A549 (cell line): ENCODE measurements around the gene ZNF30. TPM values are rescaled to one million over a fixed set of nuclear protein-coding genes. Genes with fewer than 3 reads are reported as not detected.

Experiments
- ATAC-seq, 2 experiments: fragments of 200-7000 bp in 1 of 2; fragments of >200 bp in 1 of 2; cut with Nextera tagmentation in 1 of 2; cut with Tn5 transposase in 1 of 2; 3 replicates each; pipeline versions ENCODE4 v1.8.0 to v1.9.1; 2018 to 2020; ENCODE audit warnings: mild to moderate bottlenecking in 1 of 2, moderate library complexity in 1 of 2
- CTCF ChIA-PET: fragments of 300-600 bp; sonication (Branson Sonifier 250); formaldehyde crosslinking; extraction: SDS; loops from one replicate; lab custom pipeline; 2021; ENCODE audit warnings: antibody characterized with exemption, inconsistent platforms; lab: Yijun Ruan, JAX
- POLR2A ChIA-PET: fragments of 350-600 bp; formaldehyde crosslinking; extraction: SDS; loops from one replicate; lab custom pipeline; 2021; ENCODE audit warnings: antibody characterized with exemption, inconsistent platforms; lab: Yijun Ruan, JAX
- DNase-seq, 2 experiments: peaks; one replicate each; pipeline versions ENCODE4 v3.0.0 to v3.0.0-alpha.2; 2011 to 2016; ENCODE audit warnings: low read depth in 1 of 2, low spot score in 1 of 2
- FAIRE-seq: peaks from 2 replicates; lab custom pipeline; 2011; peaks lifted over from hg19 to GRCh38; lab: Jason Lieb, UNC
- H3K27ac ChIP-seq, 2 experiments: fragments of >200 bp; sonication (Bioruptor Twin); formaldehyde crosslinking; 3 replicates each; pipeline ENCODE4 v1.5.1; 2016 to 2017
- H3K4me1 ChIP-seq: fragments of >200 bp; sonication (Bioruptor Twin); formaldehyde crosslinking; 3 replicates; pipeline ENCODE4 v1.6.1; 2016
- H3K4me2 ChIP-seq: fragments of >200 bp; sonication (Bioruptor Twin); formaldehyde crosslinking; 3 replicates; pipeline ENCODE4 v1.6.1; 2016
- H3K4me3 ChIP-seq: fragments of >200 bp; sonication (Bioruptor Twin); formaldehyde crosslinking; 3 replicates; pipeline ENCODE4 v1.5.1; 2016
- H3K9me3 ChIP-seq: fragments of >200 bp; sonication (Bioruptor Twin); formaldehyde crosslinking; 3 replicates; pipeline ENCODE4 v1.6.1; 2016
- EP300 ChIP-seq, 2 experiments: fragments of >200 bp; sonication (Bioruptor Twin); formaldehyde crosslinking; IDR thresholded peaks; 2 replicates in 1 of 2; 3 replicates in 1 of 2; pipeline ENCODE4 v1.6.1; 2016 to 2017
- FOXS1 ChIP-seq: fragments of 250-450 bp; sonication (Bioruptor Pico); IDR thresholded peaks from 2 replicates; pipeline ENCODE4 v1.5.0; 2020; ENCODE audit warnings: mild to moderate bottlenecking, moderate library complexity
- GATA3 ChIP-seq: IDR thresholded peaks from 2 replicates; pipeline ENCODE4 v1.6.1; 2012; ENCODE audit warnings: borderline replicate concordance
- HOXB5 ChIP-seq: fragments of 250-450 bp; sonication (Bioruptor Pico); IDR thresholded peaks from 2 replicates; pipeline ENCODE4 v1.5.0; 2020; ENCODE audit warnings: mild to moderate bottlenecking, moderate library complexity
- KDM1A ChIP-seq: fragments of 200-600 bp; sonication (generic); IDR thresholded peaks from 2 replicates; pipeline ENCODE4 v1.6.1; 2016; ENCODE audit warnings: low read depth, mild to moderate bottlenecking
- MAFK ChIP-seq: fragments of 450-650 bp; IDR thresholded peaks from 2 replicates; pipeline ENCODE4 v1.6.1; 2014; ENCODE audit not compliant: partially characterized antibody
- NFE2L2 ChIP-seq: fragments of 150-350 bp; conservative IDR thresholded peaks from 2 replicates; pipeline ENCODE4 v1.6.1; 2014; ENCODE audit warnings: low read length
- NR3C1 ChIP-seq: fragments of >200 bp; sonication (Bioruptor Twin); formaldehyde crosslinking; IDR thresholded peaks from 3 replicates; pipeline ENCODE4 v1.6.1; 2017
- POLR2A ChIP-seq: IDR thresholded peaks from 2 replicates; pipeline ENCODE4 v1.6.1; 2012; ENCODE audit warnings: mild to moderate bottlenecking, low read length
- RCOR1 ChIP-seq: fragments of 150-350 bp; IDR thresholded peaks from 2 replicates; pipeline ENCODE4 v1.6.1; 2014; ENCODE audit warnings: antibody characterized with exemption, low read length, low read depth
- RNF2 ChIP-seq: fragments of 200-600 bp; sonication (generic); IDR thresholded peaks from 2 replicates; pipeline ENCODE4 v1.6.1; 2016; ENCODE audit warnings: low read depth, mild to moderate bottlenecking, antibody characterized with exemption, moderate library complexity, borderline replicate concordance
- SMC3 ChIP-seq: fragments of >200 bp; sonication (Bioruptor Twin); formaldehyde crosslinking; IDR thresholded peaks from 3 replicates; pipeline ENCODE4 v1.6.1; 2018; ENCODE audit warnings: inconsistent platforms
- ZC3H11A ChIP-seq: fragments of 450-650 bp; IDR thresholded peaks from 2 replicates; pipeline ENCODE4 v1.6.1; 2014; ENCODE audit warnings: antibody characterized with exemption, mild to moderate bottlenecking
- WGBS: methylation state at CpG from one replicate; pipeline ENCODE4 v1.1.6; 2017; ENCODE audit errors: missing lambda C conversion rate; 5-methylcytosine and 5-hydroxymethylcytosine counted together
- polyA plus RNA-seq, 4 experiments: library from polyadenylated mRNA; depleted of rRNA in 3 of 4; stranded (reverse); fragments of >200 nt; fragmentation: RNase III in 1 of 4; extraction: RNeasy Plus Mini Kit Qiagen cat#74134 plus additional on column Dnase treatment in 1 of 4; gene quantifications; 2 replicates in 3 of 4; 3 replicates in 1 of 4; pipeline ENCODE4 v1.2.3, GENCODE V29; 2011 to 2017
- TF ChIP-seq, protein P1 (sequence below): IDR thresholded peaks from 2 replicates; pipeline ENCODE4 v1.6.1; 2012; ENCODE audit warnings: low read depth, borderline replicate concordance
- TF ChIP-seq, protein P2 (sequence below): fragments of 450-650 bp; IDR thresholded peaks from 2 replicates; pipeline ENCODE4 v1.6.1; 2014; ENCODE audit warnings: antibody characterized with exemption

ZNF30 gene
- polyA plus RNA-seq, 2 of the 4 experiments (the other 2 are of a cell fraction) = 5.4 to 9.4 TPM

DNA sequence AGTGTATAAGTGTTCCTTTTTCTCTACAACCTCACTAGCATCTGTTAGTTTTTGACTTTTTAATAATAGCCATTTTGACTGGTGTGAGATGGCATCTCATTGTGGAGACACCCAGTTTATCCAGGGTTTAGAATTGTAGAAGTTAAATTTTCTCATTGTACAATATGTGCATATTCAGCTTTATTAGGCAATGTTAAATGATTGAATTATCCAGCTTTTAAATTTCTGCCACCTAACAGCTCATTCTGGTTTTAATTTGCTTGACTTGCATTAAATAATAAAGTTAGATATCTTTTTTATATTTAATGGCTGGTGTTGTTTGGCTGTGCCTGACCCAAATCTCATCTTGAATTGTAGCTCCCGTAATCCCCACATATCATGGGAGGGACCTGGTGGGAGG lies 46.7 kb upstream of the ZNF30 start:
- H3K27ac ChIP-seq = no peak overlapping the region
- no peaks in the 10 kb centered on the region for H3K4me1 ChIP-seq
- H3K4me3 ChIP-seq = no peak overlapping the region
- CTCF ChIA-PET = interaction anchor here (0.9 kb wide), 1 partner anchor 40 kb away, joined by 4 read pairs; no protein-coding TSS in a partner anchor
- no peak overlapping the region for H3K4me2 ChIP-seq
- TF ChIP-seq ZC3H11A (peak; percentile 4; the same call in 1 of the 2 replicates), RNF2 (no peak), MAFK (peak; percentile 67)
- POLR2A ChIA-PET = no interaction called here
- DNase-seq (no peak), FAIRE-seq (no peak), ATAC-seq (no peak)
- 2% methylated on average over 1 of the region's 1 CpG for WGBS
- H3K9me3 ChIP-seq = peaks cover 37% of the 10 kb centered on the region

DNA sequence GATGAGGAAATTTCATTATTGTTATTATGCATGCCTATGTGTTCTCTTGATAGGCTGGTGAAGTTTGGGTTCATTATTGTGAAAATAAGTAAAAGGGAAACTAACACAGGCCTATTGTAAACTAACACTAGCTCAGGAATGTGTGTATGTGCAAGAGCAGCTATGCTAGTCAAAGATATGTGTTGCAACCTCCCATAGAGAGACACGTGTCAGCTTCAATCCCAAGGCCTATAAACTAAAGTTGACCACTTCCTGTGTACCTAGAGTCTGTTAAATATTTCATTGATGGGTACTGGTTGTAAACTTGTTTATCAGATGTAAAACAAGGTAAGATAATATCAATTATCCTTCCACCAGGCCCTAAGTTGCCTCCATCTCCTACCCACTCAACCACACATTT lies 44.7 kb upstream of the ZNF30 start:
- Histone ChIP-seq H3K27ac (no peak overlapping the region), H3K4me2 (no peak overlapping the region), H3K9me3 (peaks cover 47% of the 10 kb centered on the region), H3K4me3 (no peak overlapping the region), H3K4me1 (no peaks in the 10 kb centered on the region)
- FAIRE-seq (peak; percentile 7), DNase-seq (no peak), ATAC-seq (no peak)
- 0% methylated on average over 1 of the region's 1 CpG for WGBS
- ChIA-PET CTCF (interaction anchor here (1.2 kb wide), 1 partner anchor 7 kb away, joined by 3 read pairs; no protein-coding TSS in a partner anchor), POLR2A (no interaction called here)
- TF ChIP-seq NR3C1 (no peak), KDM1A (no peak), SMC3 (no peak), NFE2L2 (no peak), MAFK (no peak)
- TF ChIP-seq, protein P1, sequence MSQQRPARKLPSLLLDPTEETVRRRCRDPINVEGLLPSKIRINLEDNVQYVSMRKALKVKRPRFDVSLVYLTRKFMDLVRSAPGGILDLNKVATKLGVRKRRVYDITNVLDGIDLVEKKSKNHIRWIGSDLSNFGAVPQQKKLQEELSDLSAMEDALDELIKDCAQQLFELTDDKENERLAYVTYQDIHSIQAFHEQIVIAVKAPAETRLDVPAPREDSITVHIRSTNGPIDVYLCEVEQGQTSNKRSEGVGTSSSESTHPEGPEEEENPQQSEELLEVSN = no peak
- TF ChIP-seq, protein P2, sequence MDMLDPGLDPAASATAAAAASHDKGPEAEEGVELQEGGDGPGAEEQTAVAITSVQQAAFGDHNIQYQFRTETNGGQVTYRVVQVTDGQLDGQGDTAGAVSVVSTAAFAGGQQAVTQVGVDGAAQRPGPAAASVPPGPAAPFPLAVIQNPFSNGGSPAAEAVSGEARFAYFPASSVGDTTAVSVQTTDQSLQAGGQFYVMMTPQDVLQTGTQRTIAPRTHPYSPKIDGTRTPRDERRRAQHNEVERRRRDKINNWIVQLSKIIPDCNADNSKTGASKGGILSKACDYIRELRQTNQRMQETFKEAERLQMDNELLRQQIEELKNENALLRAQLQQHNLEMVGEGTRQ = no peak

GRCh38 chr19:34888091-34888490 lies 38.6 kb upstream of the ZNF30 start:
- Histone ChIP-seq H3K9me3 (peaks cover 43% of the 10 kb centered on the region), H3K4me3 (no peak overlapping the region), H3K27ac (no peak overlapping the region), H3K4me2 (no peak overlapping the region), H3K4me1 (no peaks in the 10 kb centered on the region)
- ATAC-seq = no peak; a peak in 1 of 6 replicates
- no peak for DNase-seq
- TF ChIP-seq ZC3H11A (no peak), HOXB5 (no peak), RCOR1 (no peak), GATA3 (no peak), SMC3 (no peak)
- WGBS = 27% methylated on average over 6 of the region's 6 CpGs
- no peak for FAIRE-seq
- ChIA-PET CTCF (no interaction called here), POLR2A (no interaction called here)

DNA sequence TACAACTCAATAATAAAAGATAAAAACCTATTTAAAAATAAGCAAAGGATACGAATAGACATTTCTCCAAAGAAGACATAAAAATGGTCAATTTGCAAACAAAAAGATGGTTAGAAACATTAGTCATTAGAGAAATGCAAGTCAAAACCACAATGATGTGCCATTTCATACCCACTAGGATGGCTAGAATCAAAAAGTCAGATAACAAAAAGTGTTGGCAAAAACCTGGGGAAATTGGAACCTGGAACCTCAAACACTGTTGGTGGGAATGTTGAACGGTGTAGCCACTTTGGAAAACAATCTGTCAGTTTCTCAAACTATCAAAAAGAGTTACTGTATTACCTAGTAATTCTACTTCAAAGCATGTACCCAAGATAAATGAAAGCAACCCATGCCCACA lies 26.5 kb upstream of the ZNF30 start:
- ATAC-seq (no peak), FAIRE-seq (peak; percentile 83), DNase-seq (no peak)
- H3K27ac ChIP-seq = no peak overlapping the region
- ChIA-PET CTCF (no interaction called here), POLR2A (no interaction called here)
- peaks cover 41% of the 10 kb centered on the region for H3K9me3 ChIP-seq
- no peaks in the 10 kb centered on the region for H3K4me1 ChIP-seq
- TF ChIP-seq KDM1A = no peak
- no peak for TF ChIP-seq FOXS1 (CRISPR knock-in tag)
- no peak for TF ChIP-seq RNF2
- TF ChIP-seq, protein P1 = no peak
- TF ChIP-seq POLR2A = no peak
- TF ChIP-seq EP300 (IDR thresholded peaks at IDR 0.05) = no peak
- no peak for TF ChIP-seq ZC3H11A
- H3K4me3 ChIP-seq = no peak overlapping the region
- WGBS = 4% methylated on average over 2 of the region's 2 CpGs
- no peak overlapping the region for H3K4me2 ChIP-seq
